Measurements from ENCODE around the gene GOSR2. TPM values are rescaled to one million over a fixed set of nuclear protein-coding genes. Genes with fewer than 3 reads are reported as not detected.

Gene GOSR2
- total RNA-seq, 1 experiment from 2014 or later = 48.4 TPM

DNA sequence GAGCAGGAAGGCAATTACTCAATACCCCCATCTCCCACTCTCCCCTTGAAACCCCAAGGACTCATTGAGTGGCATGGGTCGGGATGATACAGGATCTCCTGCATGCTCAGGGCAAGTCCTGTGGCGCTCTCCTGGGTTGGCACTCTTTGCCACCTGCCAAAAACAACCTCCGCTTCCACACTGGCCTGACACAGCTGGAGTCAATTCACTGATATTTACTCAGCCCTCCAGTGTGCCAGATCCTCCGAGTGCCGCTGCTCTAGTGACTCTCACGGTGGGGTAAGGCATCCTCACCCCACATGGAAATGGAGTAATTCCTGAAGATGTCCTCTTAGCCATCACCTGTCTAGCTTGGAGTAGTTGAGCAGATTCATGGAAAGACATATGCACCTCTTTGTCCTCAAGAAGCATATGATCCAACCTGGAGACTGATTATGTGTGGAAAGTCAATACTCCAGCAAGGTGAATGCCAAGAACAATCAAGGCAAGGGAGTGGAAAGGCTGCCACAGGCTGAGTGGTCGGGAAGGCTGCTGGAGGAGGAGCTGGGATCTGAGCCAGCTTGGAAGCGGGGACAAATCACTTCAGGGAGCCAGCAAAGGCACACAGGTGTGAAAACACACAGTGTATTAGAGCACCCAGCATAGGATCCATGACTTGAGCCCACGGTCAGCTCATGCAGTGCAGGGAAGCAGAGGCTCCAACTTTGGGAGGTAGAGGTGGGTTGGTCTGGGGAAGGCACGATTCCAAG lies 12.6 kb upstream of the GOSR2 start:
- Histone ChIP-seq H3F3A (ENCODE audit: low read length, unreplicated experiment) (no peaks in the 10 kb centered on the region), H3K4me3 (ENCODE audit: low read length) (no peak overlapping the region), H3K9me2 (replicated peaks; ENCODE audit: low read length) (no peaks in the 10 kb centered on the region), H2AFZ (ENCODE audit: low read length) (no peak overlapping the region), H3K27ac (ENCODE audit: low read length) (no peak overlapping the region), H3K9me3 (ENCODE audit: low read length) (no peaks in the 10 kb centered on the region), H3K4me1 (ENCODE audit: insufficient read depth, low read length) (no peaks in the 10 kb centered on the region), H3K36me3 (ENCODE audit: low read depth, low read length) (no peaks in the 10 kb centered on the region), H4K20me1 (ENCODE audit: low read length) (no peaks in the 10 kb centered on the region), H3K27me3 (ENCODE audit: low read length) (peaks cover 16% of the 10 kb centered on the region; the same call in 1 of the 2 replicates), H3K79me2 (ENCODE audit: low read length) (no peaks in the 10 kb centered on the region), H3K4me2 (ENCODE audit: low read length) (no peak overlapping the region), H3K9ac (ENCODE audit: low read length) (no peak overlapping the region)
- intact Hi-C loops (cut with micrococcal nuclease) = no loop called here
- CTCF ChIA-PET = no interaction called here
- no peak for ATAC-seq
- POLR2A ChIA-PET (ENCODE audit: unreplicated experiment) = no interaction called here
- no peak for DNase-seq
- TF ChIP-seq EZH2 (IDR thresholded peaks at IDR 0.05; ENCODE audit: low read length, unreplicated experiment) (no peak), CTCF (conservative IDR thresholded peaks at IDR 0.05; ENCODE audit: low read depth, low read length) (no peak), EZH2phosphoT487 (IDR thresholded peaks at IDR 0.05; ENCODE audit: borderline replicate concordance, low read length) (no peak)
- no TSS peak for BruUV-seq (replicated peaks)

GRCh38 chr17:46911311-46911710 lies 11.6 kb upstream of the GOSR2 start:
- no TSS peak for BruUV-seq (replicated peaks)
- no peaks in the 10 kb centered on the region for H3K9me2 ChIP-seq (replicated peaks; ENCODE audit: low read length)
- H3K36me3 ChIP-seq (ENCODE audit: low read depth, low read length) = no peaks in the 10 kb centered on the region
- no peak for DNase-seq
- no peak overlapping the region for H3K4me3 ChIP-seq (ENCODE audit: low read length)
- H3K4me2 ChIP-seq (ENCODE audit: low read length) = no peak overlapping the region
- no peak overlapping the region for H3K27ac ChIP-seq (ENCODE audit: low read length)
- no peak overlapping the region for H3K9ac ChIP-seq (ENCODE audit: low read length)
- H3K4me1 ChIP-seq (ENCODE audit: insufficient read depth, low read length) = no peaks in the 10 kb centered on the region
- no peak overlapping the region for H2AFZ ChIP-seq (ENCODE audit: low read length)
- intact Hi-C loops (cut with micrococcal nuclease) = no loop called here
- no peaks in the 10 kb centered on the region for H3F3A ChIP-seq (ENCODE audit: low read length, unreplicated experiment)
- CTCF ChIA-PET = no interaction called here
- H4K20me1 ChIP-seq (ENCODE audit: low read length) = no peaks in the 10 kb centered on the region
- H3K27me3 ChIP-seq (ENCODE audit: low read length) = peaks cover 16% of the 10 kb centered on the region; the same call in 1 of the 2 replicates
- H3K9me3 ChIP-seq (ENCODE audit: low read length) = no peaks in the 10 kb centered on the region
- POLR2A ChIA-PET (ENCODE audit: unreplicated experiment) = no interaction called here
- TF ChIP-seq CTCF (conservative IDR thresholded peaks at IDR 0.05; ENCODE audit: low read depth, low read length) = no peak
- no peak for TF ChIP-seq EZH2 (IDR thresholded peaks at IDR 0.05; ENCODE audit: low read length, unreplicated experiment)
- TF ChIP-seq EZH2phosphoT487 (IDR thresholded peaks at IDR 0.05; ENCODE audit: borderline replicate concordance, low read length) = no peak
- ATAC-seq = no peak
- no peaks in the 10 kb centered on the region for H3K79me2 ChIP-seq (ENCODE audit: low read length)

DNA sequence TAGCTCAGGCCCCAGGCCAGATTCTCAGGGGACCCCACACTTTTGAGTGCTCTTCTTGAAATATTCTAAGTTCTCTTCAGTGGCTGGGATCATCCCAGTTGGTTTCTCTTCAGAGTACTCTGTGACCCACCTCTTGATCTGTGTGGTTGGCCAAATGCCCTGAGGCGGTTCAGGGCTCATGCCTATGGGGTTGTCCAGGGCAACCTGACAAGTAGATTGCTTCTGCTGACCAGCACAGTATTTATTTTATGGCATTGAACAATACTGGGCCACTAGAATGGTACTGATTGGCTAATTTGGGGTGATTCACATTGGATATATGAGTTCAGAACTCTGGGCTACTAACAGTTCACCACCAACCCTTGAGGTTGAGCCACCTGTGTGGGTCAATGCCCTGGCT lies 7.4 kb upstream of the GOSR2 start:
- no peaks in the 10 kb centered on the region for H3K4me1 ChIP-seq (ENCODE audit: insufficient read depth, low read length)
- no peaks in the 10 kb centered on the region for H3K9me2 ChIP-seq (replicated peaks; ENCODE audit: low read length)
- no TSS peak for BruUV-seq (replicated peaks)
- H3F3A ChIP-seq (ENCODE audit: low read length, unreplicated experiment) = no peaks in the 10 kb centered on the region
- DNase-seq (peak; percentile 14), ATAC-seq (no peak)
- H3K9ac ChIP-seq (ENCODE audit: low read length) = no peak overlapping the region
- no peak overlapping the region for H3K4me2 ChIP-seq (ENCODE audit: low read length)
- no peaks in the 10 kb centered on the region for H3K9me3 ChIP-seq (ENCODE audit: low read length)
- ChIA-PET POLR2A (ENCODE audit: unreplicated experiment) (no interaction called here), CTCF (no interaction called here)
- H3K36me3 ChIP-seq (ENCODE audit: low read depth, low read length) = no peaks in the 10 kb centered on the region
- H4K20me1 ChIP-seq (ENCODE audit: low read length) = no peaks in the 10 kb centered on the region
- H3K4me3 ChIP-seq (ENCODE audit: low read length) = no peak overlapping the region
- intact Hi-C loops (cut with micrococcal nuclease) = no loop called here
- H3K79me2 ChIP-seq (ENCODE audit: low read length) = no peaks in the 10 kb centered on the region
- H3K27me3 ChIP-seq (ENCODE audit: low read length) = peaks cover 3% of the 10 kb centered on the region; the same call in 1 of the 2 replicates
- no peak overlapping the region for H2AFZ ChIP-seq (ENCODE audit: low read length)
- TF ChIP-seq CTCF (conservative IDR thresholded peaks at IDR 0.05; ENCODE audit: low read depth, low read length) (no peak), EZH2phosphoT487 (IDR thresholded peaks at IDR 0.05; ENCODE audit: borderline replicate concordance, low read length) (no peak), EZH2 (IDR thresholded peaks at IDR 0.05; ENCODE audit: low read length, unreplicated experiment) (no peak)
- no peak overlapping the region for H3K27ac ChIP-seq (ENCODE audit: low read length)

Measured in PC-3 (cell line).